Activated CD4-positive, alpha-beta memory T cell treated with anti-CD3 and anti-CD28 coated beads, Interleukin-2, amount 10 ng/mL, durations not matched to agents 7 days and 5 days (primary cell): ENCODE measurements around the gene AMPH. TPM values are rescaled to one million over a fixed set of nuclear protein-coding genes. Genes with fewer than 3 reads are reported as not detected.
A peak's percentile ranks its signal among the peaks of the same experiment; 100 is the strongest.
"Not testable (repeated sequence)": the region's sequence is repeated elsewhere in the genome, so short reads cannot be mapped to it uniquely, and the experiment has no call there.

ENCODE experiments used
- CTCF ChIA-PET: fragments of 350-600 bp; sonication (Branson Sonifier 250); formaldehyde crosslinking; loops from one replicate; lab custom pipeline; 2021; ENCODE audit warnings: antibody characterized with exemption, inconsistent platforms; lab: Charles Lee
- POLR2A ChIA-PET: fragments of 350-600 bp; sonication (Branson Sonifier 250); formaldehyde crosslinking; loops from one replicate; lab custom pipeline; 2021; ENCODE audit warnings: antibody characterized with exemption; lab: Charles Lee
- DNase-seq: peaks from one replicate; pipeline ENCODE4 v3.0.0-alpha.2; 2020
- H3K27ac Mint-ChIP-seq: one replicate; pipeline ENCODE4 v1.8.0; 2021; ENCODE audit warnings: mild to moderate bottlenecking, mixed read lengths
- H3K27me3 Mint-ChIP-seq: one replicate; pipeline ENCODE4 v1.8.0; 2021; ENCODE audit warnings: mixed read lengths
- H3K36me3 Mint-ChIP-seq: one replicate; pipeline ENCODE4 v1.8.0; 2021; ENCODE audit warnings: low read depth, mixed read lengths
- H3K4me1 Mint-ChIP-seq: one replicate; pipeline ENCODE4 v1.8.0; 2021; ENCODE audit warnings: mixed read lengths
- H3K4me3 Mint-ChIP-seq: one replicate; pipeline ENCODE4 v1.8.0; 2021; ENCODE audit warnings: mild to moderate bottlenecking, mixed read lengths
- H3K9me3 Mint-ChIP-seq: one replicate; pipeline ENCODE4 v1.8.0; 2021; ENCODE audit warnings: mixed read lengths
- total RNA-seq, 2 experiments: library from RNA; stranded (reverse); gene quantifications; one replicate each; pipeline ENCODE4 v1.2.3, GENCODE V29; 2021

AMPH gene
- total RNA-seq, 2 experiments from 2014 or later = not detected

- Mint-ChIP-seq H3K4me3 (peak overlapping the region; percentile 21), H3K4me1 (peaks cover 49% of the 10 kb centered on the region), H3K27ac (peak overlapping the region; percentile 80)
- H3K9me3 Mint-ChIP-seq, H3K36me3 Mint-ChIP-seq, H3K27me3 Mint-ChIP-seq: not testable (repeated sequence)
- CTCF ChIA-PET = interaction anchor here (0.9 to 4.0 kb wide), 17 partner anchors 9 to 237 kb away, joined by 3 to 26 read pairs (median 5); no protein-coding TSS in a partner anchor
- POLR2A ChIA-PET = interaction anchor here (0.7 to 2.0 kb wide), 4 partner anchors 10 to 130 kb away, joined by 3 to 6 read pairs (median 4); no protein-coding TSS in a partner anchor
- DNase-seq = peak; percentile 67
Measured at GRCh38 chr7:38345299-38346172, 285.6 kb downstream of the AMPH start.

- H3K36me3 Mint-ChIP-seq = not testable (repeated sequence)
Measured at GRCh38 chr7:38344741-38345140, 286.4 kb downstream of the AMPH start.

GRCh38 chr7:38342135-38342534, 289.0 kb downstream of the AMPH start:
- H3K27ac Mint-ChIP-seq = peak overlapping the region; percentile 45
- H3K4me1 Mint-ChIP-seq = peaks cover 54% of the 10 kb centered on the region
- not testable (repeated sequence) for H3K9me3 Mint-ChIP-seq, H3K36me3 Mint-ChIP-seq, DNase-seq, H3K27me3 Mint-ChIP-seq
- CTCF ChIA-PET = interaction anchor here (0.8 to 4.0 kb wide), 2 partner anchors 12 to 17 kb away, joined by 3 to 16 read pairs; no protein-coding TSS in a partner anchor
- POLR2A ChIA-PET = interaction anchor here (1.1 kb wide), 1 partner anchor 22 kb away, joined by 3 read pairs; no protein-coding TSS in a partner anchor
- peak overlapping the region; percentile 28 for H3K4me3 Mint-ChIP-seq

More at GRCh38 chr7:38344741-38345140, 286.4 kb downstream of the AMPH start:
- CTCF ChIA-PET = interaction anchor here (0.9 to 4.0 kb wide), 13 partner anchors 9 to 133 kb away, joined by 3 to 26 read pairs (median 6); no protein-coding TSS in a partner anchor
- Mint-ChIP-seq H3K27ac (peak overlapping the region; percentile 80), H3K4me1 (peaks cover 56% of the 10 kb centered on the region), H3K4me3 (peak overlapping the region; percentile 21)
- H3K27me3 Mint-ChIP-seq, H3K9me3 Mint-ChIP-seq, DNase-seq: not testable (repeated sequence)
- POLR2A ChIA-PET = interaction anchor here (0.7 to 2.0 kb wide), 4 partner anchors 9 to 129 kb away, joined by 3 to 6 read pairs (median 4); no protein-coding TSS in a partner anchor

GRCh38 chr7:38341172-38341705, 289.9 kb downstream of the AMPH start:
- POLR2A ChIA-PET = not testable (repeated sequence)
- peaks cover 59% of the 10 kb centered on the region for H3K4me1 Mint-ChIP-seq

GRCh38 chr7:38339953-38340819, 291.0 kb downstream of the AMPH start:
- POLR2A ChIA-PET = interaction anchor here (0.8 kb wide), 1 partner anchor 27 kb away, joined by 3 read pairs; no protein-coding TSS in a partner anchor
- no peak for DNase-seq
- H3K27me3 Mint-ChIP-seq = no peaks in the 10 kb centered on the region
- no peak overlapping the region for H3K4me3 Mint-ChIP-seq
- H3K27ac Mint-ChIP-seq = peak overlapping the region; percentile 65
- CTCF ChIA-PET = interaction anchor here (0.9 to 2.5 kb wide), 8 partner anchors 9 to 159 kb away, joined by 3 to 15 read pairs (median 6); no protein-coding TSS in a partner anchor
- no peaks in the 10 kb centered on the region for H3K36me3 Mint-ChIP-seq
- no peaks in the 10 kb centered on the region for H3K9me3 Mint-ChIP-seq
- H3K4me1 Mint-ChIP-seq = peaks cover 59% of the 10 kb centered on the region

More at GRCh38 chr7:38341172-38341705, 289.9 kb downstream of the AMPH start:
- CTCF ChIA-PET = interaction anchor here (1.7 to 2.5 kb wide), 3 partner anchors 13 to 125 kb away, joined by 7 to 15 read pairs (median 7); no protein-coding TSS in a partner anchor
- DNase-seq, H3K36me3 Mint-ChIP-seq, H3K27me3 Mint-ChIP-seq, H3K9me3 Mint-ChIP-seq: not testable (repeated sequence)
- H3K4me3 Mint-ChIP-seq = peak overlapping the region; percentile 28
- H3K27ac Mint-ChIP-seq = peak overlapping the region; percentile 65

GRCh38 chr7:38336148-38336515, 295.0 kb downstream of the AMPH start:
- ChIA-PET POLR2A (interaction anchor here (1.0 to 3.5 kb wide), 6 partner anchors 8 to 120 kb away, joined by 3 to 17 read pairs (median 5); no protein-coding TSS in a partner anchor), CTCF (interaction anchor here (0.6 to 5.8 kb wide), 26 partner anchors 9 to 233 kb away, joined by 3 to 172 read pairs (median 7); partner anchors contain the start of gene STARD3NL)
- H3K9me3 Mint-ChIP-seq, H3K36me3 Mint-ChIP-seq, H3K27me3 Mint-ChIP-seq, DNase-seq: not testable (repeated sequence)
- Mint-ChIP-seq H3K4me3 (peak overlapping the region; percentile 75), H3K27ac (peak overlapping the region; percentile 74), H3K4me1 (peaks cover 57% of the 10 kb centered on the region)

GRCh38 chr7:38335492-38336147, 295.6 kb downstream of the AMPH start:
- Mint-ChIP-seq H3K27ac (peak overlapping the region; percentile 74), H3K36me3 (no peaks in the 10 kb centered on the region), H3K27me3 (no peaks in the 10 kb centered on the region), H3K4me3 (peak overlapping the region; percentile 75), H3K9me3 (no peaks in the 10 kb centered on the region), H3K4me1 (peaks cover 56% of the 10 kb centered on the region)
- ChIA-PET CTCF (interaction anchor here (0.6 to 5.8 kb wide), 29 partner anchors 9 to 232 kb away, joined by 3 to 172 read pairs (median 6); partner anchors contain the start of gene STARD3NL), POLR2A (interaction anchor here (1.0 to 3.5 kb wide), 6 partner anchors 9 to 120 kb away, joined by 3 to 17 read pairs (median 5); no protein-coding TSS in a partner anchor)
- peak; percentile 85 for DNase-seq

GRCh38 chr7:38335128-38335491, 296.1 kb downstream of the AMPH start:
- POLR2A ChIA-PET = interaction anchor here (1.1 to 3.5 kb wide), 5 partner anchors 9 to 119 kb away, joined by 3 to 17 read pairs (median 6); no protein-coding TSS in a partner anchor
- Mint-ChIP-seq H3K27ac (peak overlapping the region; percentile 74), H3K27me3 (no peaks in the 10 kb centered on the region), H3K36me3 (no peaks in the 10 kb centered on the region), H3K9me3 (no peaks in the 10 kb centered on the region), H3K4me3 (peak overlapping the region; percentile 75), H3K4me1 (peaks cover 56% of the 10 kb centered on the region)
- no peak for DNase-seq
- CTCF ChIA-PET = interaction anchor here (0.6 to 5.8 kb wide), 26 partner anchors 8 to 232 kb away, joined by 3 to 172 read pairs (median 7); partner anchors contain the start of gene STARD3NL

GRCh38 chr7:38334163-38334562, 297.0 kb downstream of the AMPH start:
- POLR2A ChIA-PET = interaction anchor here (3.5 kb wide), 1 partner anchor 118 kb away, joined by 17 read pairs; no protein-coding TSS in a partner anchor
- no peaks in the 10 kb centered on the region for H3K9me3 Mint-ChIP-seq
- H3K27me3 Mint-ChIP-seq = no peaks in the 10 kb centered on the region
- peak overlapping the region; percentile 29 for H3K4me3 Mint-ChIP-seq
- H3K27ac Mint-ChIP-seq = no peak overlapping the region
- DNase-seq = no peak
- H3K4me1 Mint-ChIP-seq = peaks cover 55% of the 10 kb centered on the region
- no peaks in the 10 kb centered on the region for H3K36me3 Mint-ChIP-seq
- CTCF ChIA-PET = interaction anchor here (1.0 to 5.8 kb wide), 8 partner anchors 10 to 225 kb away, joined by 3 to 172 read pairs (median 23); no protein-coding TSS in a partner anchor
